Upper lobe of right lung (tissue), 1 donor: ENCODE results near the gene ARL8A. TPM values are rescaled to one million over a fixed set of nuclear protein-coding genes. Genes with fewer than 3 reads are reported as not detected.
A peak's percentile ranks its signal among the peaks of the same experiment; 100 is the strongest.

ENCODE experiments used
- ATAC-seq: fragments of 200-7000 bp; cut with Tn5 transposase; one replicate; pipeline ENCODE4 v1.9.1; 2020; ENCODE audit warnings: mild to moderate bottlenecking, moderate library complexity
- DNase-seq: peaks from one replicate; pipeline ENCODE4 v3.0.0-alpha.2; 2020
- H3K27ac ChIP-seq: fragments of 200-600 bp; one replicate; pipeline ENCODE4 v1.8.0; 2022
- H3K27me3 ChIP-seq: fragments of 200-600 bp; one replicate; pipeline ENCODE4 v1.8.0; 2022; ENCODE audit warnings: mild to moderate bottlenecking
- H3K36me3 ChIP-seq: fragments of 200-600 bp; one replicate; pipeline ENCODE4 v1.8.0; 2022
- H3K4me1 ChIP-seq: fragments of 200-600 bp; one replicate; pipeline ENCODE4 v1.8.0; 2022
- H3K4me3 ChIP-seq: fragments of 200-600 bp; one replicate; pipeline ENCODE4 v1.8.0; 2022; ENCODE audit warnings: mild to moderate bottlenecking
- H3K9me3 ChIP-seq: fragments of 200-600 bp; one replicate; pipeline ENCODE4 v1.8.0; 2022
- intact Hi-C: fragments of 100-400 bp; cut with DNase I; formaldehyde crosslinking; loops from one replicate; pipeline ENCODE4 v1.11.0; 2022
- total RNA-seq: library from RNA; stranded (reverse); fragmentation: NEBNext Ultra II Directional; extraction: Animal tissue kit (Norgen Biotek cat#: 25700); gene quantifications from one replicate; pipeline ENCODE4 v1.2.1, GENCODE V29; 2021
- TF ChIP-seq, protein P1 (sequence below): fragments of 200-600 bp; IDR thresholded peaks from one replicate; pipeline ENCODE4 v1.8.0; 2022; ENCODE audit warnings: antibody characterized with exemption
- donor health status: DM: no; HTN: yes; CAD: no; lungs with severe emphysema.

ARL8A gene
- total RNA-seq, 1 donor from 2014 or later = 106 TPM

DNA sequence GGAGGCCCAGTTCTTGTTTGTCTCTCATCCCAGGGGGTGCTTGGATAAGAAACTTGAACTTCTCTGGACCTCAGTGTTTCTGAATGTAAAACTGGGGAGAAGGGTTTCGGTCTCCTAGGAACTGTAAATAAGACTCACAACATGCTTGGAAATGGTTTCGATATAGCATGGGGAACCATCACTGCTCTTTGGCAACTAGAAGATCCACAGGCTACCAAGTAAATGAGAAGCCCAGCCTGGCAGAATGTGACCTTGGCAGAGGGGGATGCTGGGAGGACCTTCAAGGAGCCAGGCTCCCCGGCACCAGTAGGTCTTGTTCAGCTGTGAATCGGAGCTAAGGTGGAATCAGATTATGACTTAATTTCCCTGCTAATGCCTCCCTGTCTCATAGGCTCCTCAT is 3.7 kb downstream of the ARL8A start:
- Histone ChIP-seq H3K36me3 (peaks cover 21% of the 10 kb centered on the region), H3K27me3 (no peaks in the 10 kb centered on the region), H3K4me1 (peaks cover 23% of the 10 kb centered on the region), H3K27ac (no peak overlapping the region), H3K4me3 (no peak overlapping the region), H3K9me3 (no peaks in the 10 kb centered on the region)
- TF ChIP-seq, protein P1, sequence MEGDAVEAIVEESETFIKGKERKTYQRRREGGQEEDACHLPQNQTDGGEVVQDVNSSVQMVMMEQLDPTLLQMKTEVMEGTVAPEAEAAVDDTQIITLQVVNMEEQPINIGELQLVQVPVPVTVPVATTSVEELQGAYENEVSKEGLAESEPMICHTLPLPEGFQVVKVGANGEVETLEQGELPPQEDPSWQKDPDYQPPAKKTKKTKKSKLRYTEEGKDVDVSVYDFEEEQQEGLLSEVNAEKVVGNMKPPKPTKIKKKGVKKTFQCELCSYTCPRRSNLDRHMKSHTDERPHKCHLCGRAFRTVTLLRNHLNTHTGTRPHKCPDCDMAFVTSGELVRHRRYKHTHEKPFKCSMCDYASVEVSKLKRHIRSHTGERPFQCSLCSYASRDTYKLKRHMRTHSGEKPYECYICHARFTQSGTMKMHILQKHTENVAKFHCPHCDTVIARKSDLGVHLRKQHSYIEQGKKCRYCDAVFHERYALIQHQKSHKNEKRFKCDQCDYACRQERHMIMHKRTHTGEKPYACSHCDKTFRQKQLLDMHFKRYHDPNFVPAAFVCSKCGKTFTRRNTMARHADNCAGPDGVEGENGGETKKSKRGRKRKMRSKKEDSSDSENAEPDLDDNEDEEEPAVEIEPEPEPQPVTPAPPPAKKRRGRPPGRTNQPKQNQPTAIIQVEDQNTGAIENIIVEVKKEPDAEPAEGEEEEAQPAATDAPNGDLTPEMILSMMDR = no peak
- no peak for ATAC-seq
- no peak for DNase-seq
- intact Hi-C loops = no loop called here

DNA sequence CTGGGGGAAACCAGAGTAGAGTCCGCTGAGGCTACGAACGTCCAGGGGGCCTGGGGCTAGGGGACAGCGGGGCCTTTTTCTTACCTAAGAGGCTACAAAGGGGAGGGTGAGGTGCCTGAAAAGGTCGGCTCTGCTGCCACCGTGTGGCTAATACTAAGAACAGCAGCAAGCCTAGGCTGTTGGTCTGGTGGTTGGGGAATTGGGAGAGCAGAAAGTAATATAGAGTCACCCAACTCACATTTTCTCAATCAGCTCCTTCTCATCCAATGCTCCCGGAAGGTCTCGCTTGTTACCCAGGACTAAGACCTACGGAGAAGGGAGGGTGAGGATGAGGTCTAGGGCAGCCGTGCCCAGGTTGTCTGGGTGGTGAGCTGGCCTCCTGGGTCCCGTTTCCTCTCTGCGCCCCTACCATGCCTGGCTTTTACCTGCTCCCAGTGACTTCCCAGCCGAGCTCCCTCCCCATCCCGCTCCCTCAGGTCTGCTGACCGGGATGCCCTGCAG is 9.3 kb downstream of the ARL8A start:
- ATAC-seq (peak; percentile 75), DNase-seq (no peak)
- TF ChIP-seq, protein P1 = peak; percentile 90
- intact Hi-C loops = no loop called here
- Histone ChIP-seq H3K4me1 (peaks cover 28% of the 10 kb centered on the region), H3K9me3 (no peaks in the 10 kb centered on the region), H3K27me3 (no peaks in the 10 kb centered on the region), H3K27ac (peak overlapping the region; percentile 51), H3K4me3 (no peak overlapping the region), H3K36me3 (peaks cover 53% of the 10 kb centered on the region)

DNA sequence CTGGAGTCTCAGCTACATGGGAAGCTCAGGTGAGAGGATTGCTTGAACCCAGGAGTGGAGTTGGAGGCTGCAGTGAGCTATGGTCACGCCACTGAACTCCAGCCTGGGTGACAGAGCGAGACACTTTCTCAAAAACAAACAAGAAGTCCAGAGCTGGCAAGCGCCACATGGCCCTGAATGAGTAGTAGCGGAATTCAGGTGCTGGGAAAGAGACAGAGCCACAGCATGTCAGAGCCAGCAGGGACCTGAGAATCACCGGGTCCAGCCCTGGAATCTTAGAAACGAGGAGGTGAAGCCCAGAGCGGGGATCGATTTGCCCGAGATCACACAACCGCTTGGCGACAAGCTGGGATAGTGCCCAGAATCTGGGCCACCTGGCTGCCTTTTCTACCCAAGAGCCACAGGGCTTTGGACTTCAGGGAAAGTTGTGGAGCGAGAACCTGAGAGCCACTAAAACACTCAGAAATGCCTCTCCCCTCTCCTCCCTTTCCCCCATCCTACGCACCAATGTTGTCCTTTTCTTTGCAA is 9.8 kb downstream of the ARL8A start:
- DNase-seq = no peak
- Histone ChIP-seq H3K4me1 (peaks cover 28% of the 10 kb centered on the region), H3K27ac (peak overlapping the region; percentile 51), H3K4me3 (no peak overlapping the region), H3K27me3 (no peaks in the 10 kb centered on the region), H3K9me3 (no peaks in the 10 kb centered on the region), H3K36me3 (peaks cover 53% of the 10 kb centered on the region)
- TF ChIP-seq, protein P1 = no peak
- intact Hi-C loops = loop anchor here (5.0 kb wide), 1 partner anchor 122 kb away; the partner anchor contains the start of gene ELF3
- no peak for ATAC-seq

DNA sequence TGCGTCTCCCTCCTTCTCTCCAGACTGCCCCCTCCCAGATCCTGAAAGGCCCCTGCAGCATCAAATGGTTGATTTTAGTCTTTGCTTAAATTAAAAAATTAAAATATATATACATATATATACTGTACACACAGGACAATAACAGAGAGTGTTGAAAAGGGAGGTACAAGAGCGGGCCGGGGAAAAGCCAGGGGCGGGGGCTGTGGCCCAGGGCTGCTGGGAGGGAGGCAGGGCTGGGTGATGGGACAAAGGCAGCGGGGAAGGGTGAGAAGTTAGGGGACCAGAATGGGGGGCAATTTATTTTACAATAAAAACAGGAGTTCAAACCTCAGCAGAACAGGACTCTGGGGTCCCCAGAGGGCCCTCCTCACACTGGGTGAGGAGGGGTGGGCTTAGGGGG is 10.5 kb downstream of the ARL8A start:
- Histone ChIP-seq H3K36me3 (peaks cover 53% of the 10 kb centered on the region), H3K9me3 (no peaks in the 10 kb centered on the region), H3K27ac (peak overlapping the region; percentile 86), H3K27me3 (no peaks in the 10 kb centered on the region), H3K4me3 (no peak overlapping the region), H3K4me1 (peaks cover 28% of the 10 kb centered on the region)
- intact Hi-C loops = loop anchor here (5.0 kb wide), 1 partner anchor 122 kb away; the partner anchor contains the start of gene ELF3
- no peak for ATAC-seq
- TF ChIP-seq, protein P1 = no peak
- no peak for DNase-seq

DNA sequence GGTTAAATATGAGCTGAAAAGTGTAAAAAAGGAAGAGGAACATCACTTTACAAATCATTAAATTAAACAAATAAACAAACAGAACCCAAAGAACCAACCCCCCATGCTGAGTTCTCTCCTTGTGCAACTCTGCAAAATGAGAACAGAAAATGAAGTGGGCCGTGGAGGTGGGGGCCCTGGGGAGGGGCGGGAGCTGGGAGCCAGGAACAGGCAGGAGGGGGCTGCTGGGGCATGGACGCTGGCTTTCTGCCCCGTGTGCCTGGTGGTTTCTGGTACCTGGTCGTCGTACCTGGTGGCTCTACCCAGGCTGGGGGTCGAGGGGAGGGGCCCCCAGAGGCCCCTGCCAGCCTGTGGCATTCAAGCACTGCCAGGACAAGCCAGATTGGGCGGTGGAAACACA is 11.0 kb downstream of the ARL8A start:
- Histone ChIP-seq H3K27ac (peak overlapping the region; percentile 86), H3K4me1 (peaks cover 28% of the 10 kb centered on the region), H3K36me3 (peaks cover 53% of the 10 kb centered on the region), H3K27me3 (no peaks in the 10 kb centered on the region), H3K9me3 (no peaks in the 10 kb centered on the region), H3K4me3 (no peak overlapping the region)
- TF ChIP-seq, protein P1 = no peak
- ATAC-seq = no peak
- DNase-seq = no peak
- intact Hi-C loops = loop anchor here (5.0 kb wide), 1 partner anchor 121 kb away; the partner anchor contains the start of gene ELF3
